Keratinocyte (primary cell): ENCODE results near the gene GFRAL.

Source experiments
- EZH2 ChIP-seq: IDR thresholded peaks from one replicate; pipeline ENCODE4 v1.6.1; 2012; ENCODE audit warnings: inconsistent platforms, mild to moderate bottlenecking, low read length, moderate library complexity
- TF ChIP-seq, protein P1 (sequence below), 3 experiments: IDR thresholded peaks in 1 of 3; conservative IDR thresholded peaks in 1 of 3; optimal IDR thresholded peaks in 1 of 3; 2 replicates in 2 of 3; 3 replicates in 1 of 3; pipeline versions ENCODE3 to v1.5.1; 2011; ENCODE audit warnings: low read length in 3 of 3, mild to moderate bottlenecking in 3 of 3, moderate library complexity in 2 of 3, control low read depth in 1 of 3, inconsistent platforms in 1 of 3; ENCODE audit not compliant: insufficient read depth in 2 of 3; ENCODE audit errors: extremely low read depth in 1 of 3

DNA sequence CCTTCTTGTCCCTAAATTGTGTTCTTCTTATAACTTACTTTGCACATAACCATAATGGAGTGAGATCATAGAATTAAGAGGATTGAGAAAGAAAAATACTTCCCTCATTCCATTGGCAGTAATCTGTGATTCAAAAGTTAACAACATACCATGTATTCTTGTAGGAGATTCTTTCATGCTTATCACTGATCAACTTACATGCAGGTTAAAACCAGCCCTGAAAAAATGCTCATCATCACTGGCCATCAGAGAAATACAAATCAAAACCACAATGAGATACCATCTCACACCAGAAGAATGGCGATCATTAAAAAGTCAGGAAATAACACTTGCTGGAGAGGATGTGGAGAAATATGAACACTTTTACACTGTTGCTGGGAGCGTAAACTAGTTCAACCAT, 36.5 kb upstream of the GFRAL start:
- TF ChIP-seq, protein P1, sequence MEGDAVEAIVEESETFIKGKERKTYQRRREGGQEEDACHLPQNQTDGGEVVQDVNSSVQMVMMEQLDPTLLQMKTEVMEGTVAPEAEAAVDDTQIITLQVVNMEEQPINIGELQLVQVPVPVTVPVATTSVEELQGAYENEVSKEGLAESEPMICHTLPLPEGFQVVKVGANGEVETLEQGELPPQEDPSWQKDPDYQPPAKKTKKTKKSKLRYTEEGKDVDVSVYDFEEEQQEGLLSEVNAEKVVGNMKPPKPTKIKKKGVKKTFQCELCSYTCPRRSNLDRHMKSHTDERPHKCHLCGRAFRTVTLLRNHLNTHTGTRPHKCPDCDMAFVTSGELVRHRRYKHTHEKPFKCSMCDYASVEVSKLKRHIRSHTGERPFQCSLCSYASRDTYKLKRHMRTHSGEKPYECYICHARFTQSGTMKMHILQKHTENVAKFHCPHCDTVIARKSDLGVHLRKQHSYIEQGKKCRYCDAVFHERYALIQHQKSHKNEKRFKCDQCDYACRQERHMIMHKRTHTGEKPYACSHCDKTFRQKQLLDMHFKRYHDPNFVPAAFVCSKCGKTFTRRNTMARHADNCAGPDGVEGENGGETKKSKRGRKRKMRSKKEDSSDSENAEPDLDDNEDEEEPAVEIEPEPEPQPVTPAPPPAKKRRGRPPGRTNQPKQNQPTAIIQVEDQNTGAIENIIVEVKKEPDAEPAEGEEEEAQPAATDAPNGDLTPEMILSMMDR (optimal IDR thresholded peaks at IDR 0.05 in 1 of 3, IDR thresholded peaks at IDR 0.05 in 1 of 3, conservative IDR thresholded peaks at IDR 0.05 in 1 of 3; ENCODE audit: extremely low read depth in 1 of 3, insufficient read depth in 2 of 3, low read length in 3 of 3), result no peak
- no peak for TF ChIP-seq EZH2
